GM19395 (cell line): ENCODE results near the gene ADRA1B.
"Not testable (repeated sequence)": the region's sequence is repeated elsewhere in the genome, so short reads cannot be mapped to it uniquely, and the experiment has no call there.

Experiments used
- ATAC-seq: cut with Tn5 transposase; IDR thresholded peaks from one replicate; pipeline ENCODE4 v1.9.1; 2021; ENCODE audit warnings: mild to moderate bottlenecking, moderate library complexity; ENCODE audit not compliant: unreplicated experiment

ADRA1B gene

DNA sequence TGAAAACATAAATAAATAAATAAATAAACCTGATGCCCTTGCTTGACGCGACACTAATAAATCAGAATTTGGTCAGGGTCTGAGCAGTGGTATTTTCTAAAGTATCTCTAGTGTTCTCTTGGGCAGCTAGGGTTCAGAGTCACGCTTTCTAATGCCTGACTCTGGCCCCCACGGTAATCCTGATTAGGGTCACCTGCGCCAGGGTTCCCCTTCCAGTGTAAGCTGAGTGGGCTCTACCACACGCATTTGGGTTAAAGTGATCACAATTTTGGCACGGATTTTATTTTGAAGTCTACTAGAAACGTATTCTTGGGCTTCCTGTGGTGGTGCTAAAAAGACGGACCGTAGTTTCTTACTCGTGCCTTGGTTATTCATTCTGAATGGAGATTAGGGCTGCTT, 93.3 kb downstream of the ADRA1B start:
- no peak for ATAC-seq

DNA sequence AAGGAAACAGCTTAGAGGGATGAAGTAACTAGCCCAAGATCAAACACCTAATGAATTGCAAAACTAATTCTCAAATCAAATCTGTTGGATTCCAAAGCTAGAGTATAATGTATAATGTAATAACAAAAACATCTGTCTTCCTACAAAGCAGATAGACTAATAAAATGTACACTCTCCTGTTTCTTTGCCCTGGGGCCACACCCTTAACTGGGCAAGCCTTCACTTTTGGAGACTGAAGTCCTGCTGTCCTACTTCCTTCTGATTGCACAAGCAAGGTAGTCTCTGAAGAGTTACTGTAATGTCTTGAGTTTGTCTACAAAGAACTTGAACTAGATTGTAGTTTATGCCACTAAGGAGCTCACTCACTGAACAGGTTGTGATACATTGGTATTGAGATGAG, 95.2 kb downstream of the ADRA1B start:
- ATAC-seq: no peak

DNA sequence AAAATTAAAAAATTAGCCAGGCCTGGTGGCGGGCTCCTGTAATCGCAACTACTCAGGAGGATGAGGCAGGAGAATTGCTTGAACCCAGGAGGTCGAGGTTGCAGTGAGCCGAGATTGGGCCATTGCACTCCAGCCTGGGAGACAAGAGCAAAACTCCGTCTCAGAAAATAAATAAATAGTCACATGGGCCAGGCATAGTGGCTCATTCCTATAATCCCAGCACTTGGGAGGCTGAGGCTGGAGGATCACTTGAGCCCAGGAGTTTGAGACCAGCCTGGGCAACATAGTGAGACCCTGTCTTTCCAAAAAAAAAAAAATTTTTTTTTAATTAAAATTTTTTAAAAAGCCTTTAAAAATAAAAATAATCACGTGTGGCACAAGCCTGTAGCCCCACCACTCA, 97.9 kb downstream of the ADRA1B start:
- ATAC-seq: not testable (repeated sequence)

GRCh38 chr5:160018945-160019625, 102.8 kb downstream of the ADRA1B start:
- ATAC-seq: no peak

- ATAC-seq: no peak
Observed at GRCh38 chr5:160020266-160020770, 104.0 kb downstream of the ADRA1B start.

GRCh38 chr5:160020964-160021363, 104.7 kb downstream of the ADRA1B start:
- no peak for ATAC-seq

DNA sequence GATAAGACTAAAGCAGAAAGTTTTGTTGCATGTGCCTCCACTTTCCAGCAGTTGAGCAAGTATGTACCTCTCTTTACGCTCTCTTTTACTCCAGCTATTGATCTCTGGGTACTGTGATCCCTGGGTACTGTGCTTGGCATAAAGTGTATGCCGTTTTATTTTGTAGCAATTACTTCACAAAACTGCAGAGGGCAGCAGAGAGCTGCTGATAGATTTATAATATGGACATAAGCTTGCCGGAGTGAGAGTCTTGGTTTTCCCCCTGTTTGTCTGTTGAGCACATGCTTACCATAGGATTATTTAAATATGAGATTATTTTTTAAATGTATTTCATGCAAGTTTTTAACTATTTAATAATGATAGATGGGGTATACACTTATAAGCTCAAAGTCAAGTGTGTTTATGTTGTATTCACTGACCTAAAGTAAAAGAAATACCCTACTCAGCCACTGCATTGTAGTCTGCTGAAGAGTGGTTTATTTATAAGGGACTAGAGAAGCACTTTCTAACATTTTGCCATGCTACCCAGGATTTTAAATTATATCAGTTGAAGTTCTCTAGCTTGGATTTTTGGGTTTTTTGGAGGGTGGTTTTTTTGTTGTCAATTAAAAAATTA, 105.7 kb downstream of the ADRA1B start:
- peak; percentile 97 for ATAC-seq
